Measurements from ENCODE around the gene COX6A2.

COX6A2 gene
- total RNA-seq = 0 reads per million in 3 donors

- H3K27me3 ChIP-seq (replicated peaks; ENCODE audit: control insufficient read depth, insufficient read depth, low read length, poor library complexity, severe bottlenecking) = no peaks in the 10 kb centered on the region
These were observed at the start of gene COX6A2 for GRCh38 chr16:31428279-31428597. COX6A2 (minus strand) TSS chr16:31428360; CDS start chr16:31428325, 35 bp downstream.

GRCh38 chr16:31477220-31478216 is 49.4 kb upstream of the COX6A2 start:
- Histone ChIP-seq H3K27me3 (replicated peaks; ENCODE audit: control insufficient read depth, insufficient read depth, low read length, poor library complexity, severe bottlenecking) (peaks cover 1% of the 10 kb centered on the region), H3K27ac (ENCODE audit: insufficient read depth, low read length, poor library complexity, severe bottlenecking) (peak overlapping the region; percentile 37), H3K9me3 (ENCODE audit: control insufficient read depth, low read length) (no peaks in the 10 kb centered on the region), H3K4me3 (ENCODE audit: insufficient read depth, low read depth, low read length, poor library complexity, severe bottlenecking) (peak overlapping the region; percentile 53), H3K4me1 (ENCODE audit: control insufficient read depth, insufficient read depth, low read length, poor library complexity, severe bottlenecking) (peaks cover 19% of the 10 kb centered on the region), H3K36me3 (ENCODE audit: control insufficient read depth, insufficient read depth, low read length) (no peaks in the 10 kb centered on the region)
- no peak for DNase-seq

More at GRCh38 chr16:31428279-31428597, at the start of gene COX6A2:
- H3K27ac ChIP-seq (ENCODE audit: insufficient read depth, low read length, poor library complexity, severe bottlenecking) = no peak within 1 kb of the TSS
- no peak within 1 kb of the TSS for H3K4me3 ChIP-seq (ENCODE audit: insufficient read depth, low read depth, low read length, poor library complexity, severe bottlenecking)
- H3K4me1 ChIP-seq (ENCODE audit: control insufficient read depth, insufficient read depth, low read length, poor library complexity, severe bottlenecking) = no peaks in the 10 kb centered on the region
- H3K36me3 ChIP-seq (ENCODE audit: control insufficient read depth, insufficient read depth, low read length) = no peaks in the 10 kb centered on the region
- DNase-seq = no peak
- no peaks in the 10 kb centered on the region for H3K9me3 ChIP-seq (ENCODE audit: control insufficient read depth, low read length)

GRCh38 chr16:31476303-31477219 is 48.4 kb upstream of the COX6A2 start:
- H3K4me3 ChIP-seq (ENCODE audit: insufficient read depth, low read depth, low read length, poor library complexity, severe bottlenecking) = peak overlapping the region; percentile 71
- peak; percentile 71 to 82 (median 76) for DNase-seq
- no peaks in the 10 kb centered on the region for H3K36me3 ChIP-seq (ENCODE audit: control insufficient read depth, insufficient read depth, low read length)
- H3K27me3 ChIP-seq (replicated peaks; ENCODE audit: control insufficient read depth, insufficient read depth, low read length, poor library complexity, severe bottlenecking) = peaks cover 7% of the 10 kb centered on the region
- peaks cover 27% of the 10 kb centered on the region for H3K4me1 ChIP-seq (ENCODE audit: control insufficient read depth, insufficient read depth, low read length, poor library complexity, severe bottlenecking)
- no peaks in the 10 kb centered on the region for H3K9me3 ChIP-seq (ENCODE audit: control insufficient read depth, low read length)
- H3K27ac ChIP-seq (ENCODE audit: insufficient read depth, low read length, poor library complexity, severe bottlenecking) = peak overlapping the region; percentile 58

GRCh38 chr16:31475946-31476302 is 47.8 kb upstream of the COX6A2 start:
- Histone ChIP-seq H3K4me1 (ENCODE audit: control insufficient read depth, insufficient read depth, low read length, poor library complexity, severe bottlenecking) (peaks cover 28% of the 10 kb centered on the region), H3K27ac (ENCODE audit: insufficient read depth, low read length, poor library complexity, severe bottlenecking) (no peak overlapping the region), H3K4me3 (ENCODE audit: insufficient read depth, low read depth, low read length, poor library complexity, severe bottlenecking) (peak overlapping the region; percentile 71), H3K27me3 (replicated peaks; ENCODE audit: control insufficient read depth, insufficient read depth, low read length, poor library complexity, severe bottlenecking) (peaks cover 7% of the 10 kb centered on the region), H3K9me3 (ENCODE audit: control insufficient read depth, low read length) (no peaks in the 10 kb centered on the region), H3K36me3 (ENCODE audit: control insufficient read depth, insufficient read depth, low read length) (no peaks in the 10 kb centered on the region)
- no peak for DNase-seq

GRCh38 chr16:31474773-31475738 is 46.9 kb upstream of the COX6A2 start:
- Histone ChIP-seq H3K27ac (ENCODE audit: insufficient read depth, low read length, poor library complexity, severe bottlenecking) (no peak overlapping the region), H3K4me1 (ENCODE audit: control insufficient read depth, insufficient read depth, low read length, poor library complexity, severe bottlenecking) (peaks cover 28% of the 10 kb centered on the region), H3K36me3 (ENCODE audit: control insufficient read depth, insufficient read depth, low read length) (no peaks in the 10 kb centered on the region), H3K4me3 (ENCODE audit: insufficient read depth, low read depth, low read length, poor library complexity, severe bottlenecking) (no peak overlapping the region), H3K9me3 (ENCODE audit: control insufficient read depth, low read length) (no peaks in the 10 kb centered on the region), H3K27me3 (replicated peaks; ENCODE audit: control insufficient read depth, insufficient read depth, low read length, poor library complexity, severe bottlenecking) (peaks cover 7% of the 10 kb centered on the region)
- no peak for DNase-seq

- Histone ChIP-seq H3K27me3 (replicated peaks; ENCODE audit: control insufficient read depth, insufficient read depth, low read length, poor library complexity, severe bottlenecking) (peaks cover 7% of the 10 kb centered on the region), H3K4me1 (ENCODE audit: control insufficient read depth, insufficient read depth, low read length, poor library complexity, severe bottlenecking) (peaks cover 28% of the 10 kb centered on the region), H3K9me3 (ENCODE audit: control insufficient read depth, low read length) (no peaks in the 10 kb centered on the region), H3K4me3 (ENCODE audit: insufficient read depth, low read depth, low read length, poor library complexity, severe bottlenecking) (no peak overlapping the region), H3K27ac (ENCODE audit: insufficient read depth, low read length, poor library complexity, severe bottlenecking) (no peak overlapping the region), H3K36me3 (ENCODE audit: control insufficient read depth, insufficient read depth, low read length) (no peaks in the 10 kb centered on the region)
- DNase-seq = no peak
These were observed 46.1 kb upstream of the COX6A2 start for GRCh38 chr16:31474173-31474714.

- Histone ChIP-seq H3K9me3 (ENCODE audit: control insufficient read depth, low read length) (no peaks in the 10 kb centered on the region), H3K4me3 (ENCODE audit: insufficient read depth, low read depth, low read length, poor library complexity, severe bottlenecking) (no peak overlapping the region), H3K27ac (ENCODE audit: insufficient read depth, low read length, poor library complexity, severe bottlenecking) (no peak overlapping the region), H3K4me1 (ENCODE audit: control insufficient read depth, insufficient read depth, low read length, poor library complexity, severe bottlenecking) (peaks cover 28% of the 10 kb centered on the region), H3K27me3 (replicated peaks; ENCODE audit: control insufficient read depth, insufficient read depth, low read length, poor library complexity, severe bottlenecking) (peaks cover 7% of the 10 kb centered on the region), H3K36me3 (ENCODE audit: control insufficient read depth, insufficient read depth, low read length) (no peaks in the 10 kb centered on the region)
- DNase-seq = no peak
These were observed 45.3 kb upstream of the COX6A2 start for GRCh38 chr16:31473264-31473984.

- Histone ChIP-seq H3K36me3 (ENCODE audit: control insufficient read depth, insufficient read depth, low read length) (no peaks in the 10 kb centered on the region), H3K4me3 (ENCODE audit: insufficient read depth, low read depth, low read length, poor library complexity, severe bottlenecking) (peak overlapping the region; percentile 55), H3K4me1 (ENCODE audit: control insufficient read depth, insufficient read depth, low read length, poor library complexity, severe bottlenecking) (peaks cover 27% of the 10 kb centered on the region), H3K27ac (ENCODE audit: insufficient read depth, low read length, poor library complexity, severe bottlenecking) (no peak overlapping the region), H3K27me3 (replicated peaks; ENCODE audit: control insufficient read depth, insufficient read depth, low read length, poor library complexity, severe bottlenecking) (peaks cover 7% of the 10 kb centered on the region), H3K9me3 (ENCODE audit: control insufficient read depth, low read length) (no peaks in the 10 kb centered on the region)
- no peak for DNase-seq
These were observed 44.6 kb upstream of the COX6A2 start for GRCh38 chr16:31472709-31473203.
